Osteocyte (in vitro differentiated cells): ENCODE data around the gene CNKSR1. TPM values are rescaled to one million over a fixed set of nuclear protein-coding genes. Genes with fewer than 3 reads are reported as not detected.
A peak's percentile ranks its signal among the peaks of the same experiment; 100 is the strongest.

Source experiments
- DNase-seq: peaks from one replicate; pipeline ENCODE4 v3.0.0; 2021; ENCODE audit warnings: mixed read lengths; ENCODE audit not compliant: unreplicated experiment; ENCODE audit errors: extremely low spot score
- H3K27ac Mint-ChIP-seq: one replicate; pipeline ENCODE4 v1.8.0; 2021; ENCODE audit warnings: mild to moderate bottlenecking, mixed read lengths; ENCODE audit not compliant: unreplicated experiment
- H3K27me3 Mint-ChIP-seq: one replicate; pipeline ENCODE4 v1.8.0; 2021; ENCODE audit warnings: mixed read lengths; ENCODE audit not compliant: unreplicated experiment
- H3K36me3 Mint-ChIP-seq: one replicate; pipeline ENCODE4 v1.8.0; 2021; ENCODE audit warnings: mixed read lengths; ENCODE audit not compliant: unreplicated experiment
- H3K4me1 Mint-ChIP-seq: one replicate; pipeline ENCODE4 v1.8.0; 2021; ENCODE audit warnings: mixed read lengths; ENCODE audit not compliant: unreplicated experiment
- H3K4me3 Mint-ChIP-seq: one replicate; pipeline ENCODE4 v1.8.0; 2021; ENCODE audit warnings: mild to moderate bottlenecking, moderate library complexity, mixed read lengths; ENCODE audit not compliant: unreplicated experiment
- H3K9me3 Mint-ChIP-seq: one replicate; pipeline ENCODE4 v1.8.0; 2021; ENCODE audit warnings: mixed read lengths; ENCODE audit not compliant: unreplicated experiment
- total RNA-seq: library from RNA; stranded (reverse); gene quantifications from 2 replicates; pipeline ENCODE4 v1.2.1, GENCODE V29; 2021
- TF ChIP-seq, protein P1 (sequence below): fragments of 200-600 bp; sonication (generic); IDR thresholded peaks from 2 replicates; pipeline ENCODE4 v1.5.0; 2021; ENCODE audit warnings: antibody characterized with exemption, mild to moderate bottlenecking, moderate library complexity

Gene CNKSR1
- total RNA-seq, 1 donor from 2014 or later: 1.1 TPM

DNA sequence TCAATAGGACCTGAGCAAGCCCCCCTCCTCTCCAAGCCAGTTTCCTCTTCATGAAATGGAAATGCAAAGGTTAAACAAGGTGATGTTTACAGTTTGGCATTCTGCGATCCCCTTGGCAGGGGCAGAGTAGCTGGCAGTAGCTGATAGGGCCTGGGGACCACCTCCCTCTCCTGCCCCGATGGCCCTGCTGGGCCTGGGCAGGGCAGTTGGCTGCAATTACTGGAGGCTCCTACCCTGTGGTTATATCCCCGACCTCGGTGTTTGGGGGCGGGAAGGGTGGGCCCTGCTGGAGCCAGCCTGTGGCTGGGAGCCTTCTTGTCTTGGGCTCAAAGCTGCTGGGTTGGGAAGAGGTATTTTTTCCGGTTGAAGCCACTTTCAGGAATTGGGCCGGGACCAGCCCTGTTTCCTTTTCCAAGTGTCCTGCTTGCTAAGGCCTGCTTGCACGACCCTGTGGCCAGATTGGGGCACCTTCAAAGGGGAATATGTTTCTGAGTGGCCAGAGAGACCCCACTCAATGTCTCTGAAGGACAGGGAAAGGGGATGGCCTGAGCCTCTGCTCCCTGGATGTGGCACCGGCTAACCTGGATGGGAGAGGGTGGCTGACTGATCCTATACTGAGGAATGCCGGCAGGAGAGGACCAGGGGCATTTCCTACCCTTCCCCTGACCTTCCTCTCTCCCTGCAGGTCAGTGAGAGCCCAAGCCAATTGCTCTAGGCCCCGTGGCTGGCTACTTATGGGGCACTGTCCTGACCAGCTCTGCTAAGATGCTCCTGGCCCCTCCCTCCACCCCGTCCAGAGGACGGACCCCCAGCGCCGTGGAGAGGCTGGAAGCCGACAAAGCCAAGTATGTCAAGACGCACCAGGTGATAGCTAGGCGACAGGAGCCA is 16.5 kb upstream of the CNKSR1 start:
- Mint-ChIP-seq H3K4me1 (peaks cover 22% of the 10 kb centered on the region), H3K27me3 (peaks cover 3% of the 10 kb centered on the region), H3K4me3 (peak overlapping the region; percentile 48), H3K27ac (no peak overlapping the region), H3K36me3 (no peaks in the 10 kb centered on the region), H3K9me3 (no peaks in the 10 kb centered on the region)
- DNase-seq: no peak
- TF ChIP-seq, protein P1, sequence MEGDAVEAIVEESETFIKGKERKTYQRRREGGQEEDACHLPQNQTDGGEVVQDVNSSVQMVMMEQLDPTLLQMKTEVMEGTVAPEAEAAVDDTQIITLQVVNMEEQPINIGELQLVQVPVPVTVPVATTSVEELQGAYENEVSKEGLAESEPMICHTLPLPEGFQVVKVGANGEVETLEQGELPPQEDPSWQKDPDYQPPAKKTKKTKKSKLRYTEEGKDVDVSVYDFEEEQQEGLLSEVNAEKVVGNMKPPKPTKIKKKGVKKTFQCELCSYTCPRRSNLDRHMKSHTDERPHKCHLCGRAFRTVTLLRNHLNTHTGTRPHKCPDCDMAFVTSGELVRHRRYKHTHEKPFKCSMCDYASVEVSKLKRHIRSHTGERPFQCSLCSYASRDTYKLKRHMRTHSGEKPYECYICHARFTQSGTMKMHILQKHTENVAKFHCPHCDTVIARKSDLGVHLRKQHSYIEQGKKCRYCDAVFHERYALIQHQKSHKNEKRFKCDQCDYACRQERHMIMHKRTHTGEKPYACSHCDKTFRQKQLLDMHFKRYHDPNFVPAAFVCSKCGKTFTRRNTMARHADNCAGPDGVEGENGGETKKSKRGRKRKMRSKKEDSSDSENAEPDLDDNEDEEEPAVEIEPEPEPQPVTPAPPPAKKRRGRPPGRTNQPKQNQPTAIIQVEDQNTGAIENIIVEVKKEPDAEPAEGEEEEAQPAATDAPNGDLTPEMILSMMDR: no peak

GRCh38 chr1:26161415-26162219 is 15.7 kb upstream of the CNKSR1 start:
- TF ChIP-seq, protein P1: peak; percentile 37
- H3K9me3 Mint-ChIP-seq: no peaks in the 10 kb centered on the region
- H3K36me3 Mint-ChIP-seq: no peaks in the 10 kb centered on the region
- no peak for DNase-seq
- no peaks in the 10 kb centered on the region for H3K27me3 Mint-ChIP-seq
- H3K4me3 Mint-ChIP-seq: peak overlapping the region; percentile 62
- H3K4me1 Mint-ChIP-seq: peaks cover 18% of the 10 kb centered on the region
- H3K27ac Mint-ChIP-seq: no peak overlapping the region

DNA sequence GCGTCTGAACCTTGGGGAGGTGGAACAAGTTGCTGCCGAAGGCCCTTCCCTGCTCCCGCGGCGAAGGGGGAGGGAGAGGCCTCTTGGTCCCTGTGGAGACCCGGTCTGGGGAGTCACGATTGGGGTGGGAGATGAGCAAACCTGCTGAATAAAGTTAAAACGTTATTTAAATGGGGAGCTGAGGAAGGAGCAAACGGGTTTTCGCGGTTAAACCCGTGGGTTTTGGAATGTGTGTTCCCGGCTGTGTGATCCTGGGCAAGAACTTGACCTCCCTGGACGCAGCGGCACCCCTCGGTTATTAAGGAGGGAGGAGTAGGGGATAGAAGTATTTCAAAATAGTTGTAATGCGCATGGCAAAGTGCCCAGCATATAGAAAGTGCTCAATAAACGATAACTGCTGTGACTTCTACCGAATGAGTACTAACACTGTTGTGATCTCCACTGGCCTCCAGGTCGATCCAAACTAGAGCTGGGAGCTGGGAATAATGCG is 15.0 kb upstream of the CNKSR1 start:
- no peak for DNase-seq
- TF ChIP-seq, protein P1: no peak
- Mint-ChIP-seq H3K9me3 (no peaks in the 10 kb centered on the region), H3K36me3 (no peaks in the 10 kb centered on the region), H3K27ac (no peak overlapping the region), H3K4me1 (peaks cover 16% of the 10 kb centered on the region), H3K4me3 (peak overlapping the region; percentile 62), H3K27me3 (no peaks in the 10 kb centered on the region)

DNA sequence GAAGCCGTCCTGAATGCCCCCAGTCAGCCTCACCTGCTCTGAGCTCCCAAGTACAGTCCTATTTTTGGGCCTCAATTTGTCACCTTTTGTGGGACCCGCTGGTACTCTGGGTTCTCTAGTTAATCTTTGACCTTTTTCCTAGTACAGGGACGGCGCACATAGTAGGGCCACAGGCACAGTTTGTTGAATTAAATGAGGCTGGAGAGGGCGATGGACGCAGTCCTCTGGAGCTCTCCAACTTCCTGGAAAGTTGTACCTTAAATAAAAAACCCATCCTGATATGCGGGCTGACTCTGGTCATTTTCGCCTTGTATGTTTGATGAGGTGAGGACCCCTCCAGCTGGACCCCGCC is 13.6 kb upstream of the CNKSR1 start:
- Mint-ChIP-seq H3K9me3 (no peaks in the 10 kb centered on the region), H3K4me3 (peak overlapping the region; percentile 14), H3K27ac (no peak overlapping the region), H3K4me1 (peaks cover 16% of the 10 kb centered on the region), H3K27me3 (no peaks in the 10 kb centered on the region), H3K36me3 (no peaks in the 10 kb centered on the region)
- no peak for DNase-seq
- TF ChIP-seq, protein P1: no peak
